Hematopoietic multipotent progenitor cell treated with erythropoietin and hydrocortisone succinate and interleukin-3 and kit ligand, for 17 days (in vitro differentiated cells): ENCODE data around the gene PACS2.
"Not testable (repeated sequence)": the region's sequence is repeated elsewhere in the genome, so short reads cannot be mapped to it uniquely, and the experiment has no call there.

Source experiments
- DNase-seq: peaks from one replicate; pipeline ENCODE4 v3.0.0-alpha.2; 2015; ENCODE audit warnings: low spot score

PACS2 gene

DNA sequence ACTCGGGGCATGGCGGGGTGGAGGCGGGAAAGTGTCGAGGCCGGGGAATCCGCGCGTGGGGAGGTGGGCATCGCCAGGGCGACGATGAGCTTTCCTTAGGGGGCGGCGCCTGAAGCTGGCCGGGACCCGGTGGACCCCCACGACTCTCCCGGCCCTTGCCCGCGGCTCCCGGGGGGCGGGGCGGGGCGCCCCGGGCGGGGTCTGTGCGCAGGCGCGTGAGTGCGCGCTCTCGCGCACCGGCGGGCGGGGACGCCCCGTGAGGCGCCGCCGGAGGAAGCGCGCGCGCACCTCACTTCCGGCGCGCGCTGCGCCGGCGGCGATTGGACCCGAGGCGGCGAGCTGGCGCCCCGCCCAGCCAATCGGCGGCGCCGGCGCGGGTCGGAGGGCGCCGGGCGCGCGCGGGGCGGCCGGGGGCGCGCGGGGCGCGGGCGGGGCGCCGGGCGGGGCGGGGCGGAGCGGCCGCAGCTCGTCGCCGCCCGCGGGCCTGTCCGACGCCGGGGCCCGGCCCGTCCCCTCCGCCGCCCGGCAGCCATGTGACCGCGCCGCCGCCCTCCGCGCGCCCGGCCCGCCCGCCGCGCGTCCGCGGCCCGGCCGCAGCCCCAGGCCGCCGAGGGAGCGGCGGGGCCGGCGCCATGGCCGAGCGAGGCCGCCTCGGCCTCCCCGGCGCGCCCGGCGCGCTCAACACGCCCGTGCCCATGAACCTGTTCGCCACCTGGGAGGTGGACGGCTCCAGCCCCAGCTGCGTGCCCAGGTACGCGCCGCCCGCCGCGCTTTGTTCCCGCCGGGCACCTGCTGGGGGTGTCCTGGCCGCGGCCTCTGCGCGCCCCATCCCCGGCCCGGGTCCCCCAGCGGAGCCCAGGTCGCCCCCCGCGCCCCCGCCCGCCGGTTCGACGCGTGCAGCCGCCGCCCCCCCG lies at the start of gene PACS2:
TSS of gene PACS2 (plus strand) at position 462 of the 914 bp plus-strand sequence. CDS start at position 633, 171 bp downstream.
- peak; percentile 84 for DNase-seq

GRCh38 chr14:105267820-105268548 lies 46.6 kb upstream of the PACS2 start:
- no peak for DNase-seq

DNA sequence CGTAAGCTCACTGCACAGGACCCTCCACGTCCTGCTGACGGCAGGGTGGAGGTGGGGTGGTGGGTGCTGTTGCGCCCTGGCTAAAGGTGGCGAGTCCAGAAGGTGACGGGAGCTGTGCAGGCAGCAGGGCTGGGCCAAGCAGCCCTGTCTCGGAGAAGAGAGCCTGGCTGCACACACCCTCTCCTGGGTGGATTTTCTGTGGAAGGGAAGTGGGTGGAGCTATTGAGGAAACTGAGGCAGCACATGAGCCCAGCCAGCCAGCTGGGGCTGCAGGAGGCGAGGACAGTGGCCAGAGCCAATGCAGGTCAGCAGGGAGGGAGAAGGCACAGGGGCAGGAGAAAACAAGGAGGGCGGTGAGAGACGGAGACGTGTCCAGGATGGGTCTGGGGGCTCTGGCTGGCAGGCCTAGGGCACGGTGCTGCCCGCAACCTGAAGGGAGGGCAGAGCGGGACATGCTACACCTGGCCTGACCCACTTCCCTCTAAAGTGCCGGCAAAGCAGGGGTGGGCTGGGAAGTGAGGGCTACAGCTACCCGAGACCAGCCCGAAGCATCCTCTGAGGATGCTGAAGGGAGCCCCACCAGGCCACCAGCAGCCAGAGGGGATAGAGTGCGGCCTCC lies 45.7 kb upstream of the PACS2 start:
- DNase-seq = no peak

DNA sequence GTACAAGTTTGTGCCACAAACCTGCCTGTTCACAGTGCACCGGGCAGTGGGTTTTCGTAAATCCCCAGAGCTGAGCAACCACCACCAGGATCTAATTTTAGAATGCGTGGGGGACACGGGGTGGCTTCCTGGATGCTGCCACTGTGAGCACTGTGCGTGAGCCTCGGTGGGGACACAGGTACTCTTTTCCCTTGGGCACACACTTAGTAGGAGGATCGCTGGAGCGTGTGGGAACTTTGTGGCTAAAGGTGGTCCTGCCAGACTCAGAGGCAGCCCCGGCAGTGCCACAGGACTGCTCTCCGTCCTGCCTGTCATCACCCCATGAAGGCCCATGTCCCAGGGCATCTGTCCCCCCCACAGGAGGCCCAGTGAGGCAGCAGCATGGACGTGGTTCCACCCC lies 45.1 kb upstream of the PACS2 start:
- no peak for DNase-seq

GRCh38 chr14:105271224-105271890 lies 43.2 kb upstream of the PACS2 start:
- DNase-seq = no peak

GRCh38 chr14:105272623-105273022 lies 41.9 kb upstream of the PACS2 start:
- no peak for DNase-seq

DNA sequence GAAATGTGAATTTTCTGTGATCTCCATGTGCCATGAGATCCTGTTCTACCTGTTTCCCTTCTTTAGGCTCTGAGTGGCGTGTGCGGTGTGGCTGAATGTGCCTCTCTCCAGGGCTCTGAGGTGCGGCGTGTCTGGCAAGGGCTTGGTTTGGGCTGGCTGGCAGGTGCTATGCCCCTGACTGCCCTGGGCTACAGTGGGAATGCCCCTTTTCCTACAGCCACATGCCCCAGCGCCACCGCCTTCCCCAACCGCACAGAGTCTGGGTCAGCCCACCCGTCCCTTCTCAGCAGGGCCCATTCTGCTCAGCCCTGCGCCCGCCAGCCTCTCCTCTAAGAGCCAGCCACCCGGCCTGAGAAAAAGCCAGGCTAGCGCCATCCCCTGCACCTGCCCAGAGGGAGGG lies 41.5 kb upstream of the PACS2 start:
- DNase-seq = no peak

- DNase-seq = no peak
These were observed 39.9 kb upstream of the PACS2 start for GRCh38 chr14:105274637-105275036.

DNA sequence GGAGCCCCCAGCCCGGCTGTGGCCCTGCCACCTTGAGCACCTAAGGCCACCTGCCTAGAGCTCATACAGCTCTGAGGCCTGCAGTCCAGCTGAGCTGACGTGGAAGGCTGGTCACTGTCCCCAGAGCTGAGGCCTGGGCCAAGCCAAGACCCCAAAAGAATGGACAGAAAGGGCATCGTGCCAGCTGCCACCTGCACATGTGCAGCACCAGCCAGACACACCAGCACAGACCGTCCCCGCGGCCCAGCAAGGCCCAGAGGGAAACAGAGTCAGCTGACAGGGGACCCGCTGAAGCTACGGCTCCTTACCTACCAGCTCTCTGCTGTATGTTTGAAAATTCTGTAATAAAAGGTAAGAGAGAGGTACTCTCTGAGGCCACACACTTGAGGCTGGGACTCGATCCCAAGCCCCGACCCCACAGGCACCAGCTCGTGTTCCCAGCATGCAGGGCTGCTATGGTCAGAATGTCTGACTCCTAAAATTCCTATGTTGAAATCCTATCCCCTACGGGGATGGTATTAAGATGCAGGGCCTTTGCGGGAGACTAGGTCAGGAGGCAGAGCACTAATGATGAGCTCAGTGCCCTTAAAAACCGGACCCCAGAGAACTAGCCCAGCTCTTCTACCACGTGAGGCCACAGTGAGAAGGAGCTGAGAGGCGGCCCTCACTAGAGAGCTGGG lies 39.1 kb upstream of the PACS2 start:
- no peak for DNase-seq

- not testable (repeated sequence) for DNase-seq
These were observed 37.1 kb upstream of the PACS2 start for GRCh38 chr14:105277448-105277847.

GRCh38 chr14:105279642-105280361 lies 34.7 kb upstream of the PACS2 start:
- DNase-seq = no peak

DNA sequence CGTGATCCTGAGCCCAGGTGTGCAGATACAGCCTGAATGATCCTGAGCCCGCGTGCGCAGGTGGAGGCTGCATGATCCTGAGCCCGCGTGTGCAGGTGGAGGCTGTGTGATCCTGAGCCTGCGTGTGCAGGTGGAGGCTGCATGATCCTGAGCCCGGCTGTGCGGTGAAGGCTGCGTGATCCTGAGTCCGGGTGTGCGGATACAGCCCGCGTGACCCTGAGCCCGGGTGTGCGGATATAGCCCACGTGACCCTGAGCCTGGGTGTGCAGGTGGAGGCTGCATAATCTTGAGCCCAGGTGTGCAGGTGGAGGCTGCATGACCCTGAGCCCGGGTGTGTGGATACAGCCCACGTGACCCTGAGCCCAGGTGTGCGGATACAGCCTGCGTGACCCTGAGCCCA lies 34.0 kb upstream of the PACS2 start:
- no peak for DNase-seq

GRCh38 chr14:105281371-105282097 lies 33.0 kb upstream of the PACS2 start:
- no peak for DNase-seq

- DNase-seq = no peak
These were observed 32.3 kb upstream of the PACS2 start for GRCh38 chr14:105282098-105282725.

- no peak for DNase-seq
These were observed 31.5 kb upstream of the PACS2 start for GRCh38 chr14:105283028-105283427.

- DNase-seq = no peak
These were observed 30.6 kb upstream of the PACS2 start for GRCh38 chr14:105283899-105284298.

DNA sequence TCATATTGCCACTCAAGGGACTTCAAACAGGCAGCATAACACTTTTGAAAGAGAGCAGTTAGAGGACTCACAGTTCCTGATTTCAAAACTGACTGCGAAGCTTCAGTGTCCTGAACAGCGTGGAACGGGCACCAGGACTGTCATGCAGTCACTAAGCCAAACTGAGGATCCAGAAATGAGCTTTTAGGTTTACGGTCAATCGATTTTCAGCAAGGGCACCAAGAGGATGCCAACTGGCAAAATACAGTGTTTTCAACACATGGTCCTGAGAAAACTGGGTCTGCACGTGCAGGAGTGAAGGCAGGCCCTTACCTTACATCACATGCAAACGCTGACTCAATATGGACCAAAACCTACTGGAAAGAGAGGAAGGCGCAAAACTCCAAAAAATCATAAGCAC lies 29.4 kb upstream of the PACS2 start:
- no peak for DNase-seq

- no peak for DNase-seq
These were observed 27.8 kb upstream of the PACS2 start for GRCh38 chr14:105286759-105287144.

DNA sequence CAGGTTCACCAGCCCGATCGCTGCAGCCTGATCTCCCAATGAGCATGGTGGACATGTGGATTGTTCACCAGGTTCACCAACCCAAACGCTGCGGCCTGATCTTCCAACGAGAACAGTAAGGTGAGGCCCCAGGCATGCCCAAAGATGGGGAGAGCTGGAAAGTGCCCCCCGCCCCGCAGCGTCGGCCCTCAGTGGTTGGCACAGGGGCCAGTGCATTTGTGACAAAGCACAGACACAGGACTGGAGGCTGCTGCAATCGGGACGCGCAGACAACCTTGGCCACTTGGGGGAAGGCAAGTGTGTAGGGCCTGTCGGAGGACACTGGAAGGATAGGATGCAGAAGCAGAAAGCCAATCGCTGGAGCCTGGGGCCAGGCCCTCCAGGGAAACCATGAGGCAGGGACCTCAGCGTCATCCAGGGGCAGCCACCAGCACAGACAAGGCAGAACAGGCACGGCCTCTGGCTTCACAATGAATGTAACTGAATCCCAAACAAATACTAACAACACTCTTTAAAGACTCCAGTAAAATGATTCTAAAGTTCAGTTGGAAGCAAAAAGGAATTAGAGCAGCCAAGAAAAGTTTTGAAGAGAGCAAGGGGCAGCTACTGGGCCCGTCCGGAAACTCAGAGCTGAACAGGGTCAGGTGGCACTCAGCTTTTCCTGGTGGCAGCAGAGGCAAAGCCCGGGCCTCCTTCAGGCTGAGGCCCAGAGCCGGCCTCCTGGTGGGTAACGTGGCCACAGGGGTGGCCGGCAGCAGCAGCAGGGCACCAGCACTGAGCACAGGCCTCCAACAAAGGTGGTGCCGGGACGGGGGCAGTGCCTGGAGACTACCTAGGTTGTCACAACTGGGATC lies 27.1 kb upstream of the PACS2 start:
- DNase-seq = no peak
